Adipose tissue (tissue), 3 donors: ENCODE measurements around the gene ROGDI. TPM values are rescaled to one million over a fixed set of nuclear protein-coding genes. Genes with fewer than 3 reads are reported as not detected.

Experiments
- H3K27ac ChIP-seq: one replicate; pipeline ENCODE4 v1.5.1; 2013; ENCODE audit warnings: low read depth, low read length
- WGBS, 3 donors: extraction: QIAGEN DNeasy Blood & Tissue Kit; methylation state at CpG; one replicate each; pipeline ENCODE4 v1.1.7; 2013; 5-methylcytosine and 5-hydroxymethylcytosine counted together
- polyA plus RNA-seq, 3 donors: library from polyadenylated mRNA; stranded (reverse); fragments of 200-250 nt; gene quantifications; one replicate each; pipeline ENCODE4 v1.2.3, GENCODE V29; 2013
- donor health status: healthy with polysubstance abuse.
- donor health status: Bipolar disorder and iron deficiency.
- donor health status: healthy.

Gene ROGDI
- polyA plus RNA-seq, 3 donors = 10.6 to 19.5 (median 15.9) TPM

DNA sequence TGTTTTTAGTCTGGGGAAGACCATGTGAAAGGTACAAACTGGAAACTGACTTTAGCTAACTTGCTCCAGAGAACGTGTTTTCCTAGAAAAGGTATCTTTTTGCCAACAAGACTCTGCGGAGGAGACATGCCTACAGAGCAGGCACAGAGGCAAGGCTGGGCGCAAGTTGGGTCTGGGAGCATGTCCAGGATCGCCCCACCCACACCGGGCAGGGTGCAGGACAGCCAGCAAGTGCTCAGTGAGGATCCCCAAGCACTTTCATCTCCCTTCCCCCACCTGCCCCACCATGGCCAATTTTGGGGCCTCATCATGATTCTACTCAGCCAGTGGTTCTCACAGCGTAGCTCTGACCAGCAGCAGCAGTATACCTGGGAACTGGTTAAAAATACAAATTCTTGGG, 18.2 kb upstream of the ROGDI start:
- no peak overlapping the region for H3K27ac ChIP-seq
- WGBS, 3 donors = 87 to 92% (median 90%) methylated on average over 6 of the region's 6 CpGs

DNA sequence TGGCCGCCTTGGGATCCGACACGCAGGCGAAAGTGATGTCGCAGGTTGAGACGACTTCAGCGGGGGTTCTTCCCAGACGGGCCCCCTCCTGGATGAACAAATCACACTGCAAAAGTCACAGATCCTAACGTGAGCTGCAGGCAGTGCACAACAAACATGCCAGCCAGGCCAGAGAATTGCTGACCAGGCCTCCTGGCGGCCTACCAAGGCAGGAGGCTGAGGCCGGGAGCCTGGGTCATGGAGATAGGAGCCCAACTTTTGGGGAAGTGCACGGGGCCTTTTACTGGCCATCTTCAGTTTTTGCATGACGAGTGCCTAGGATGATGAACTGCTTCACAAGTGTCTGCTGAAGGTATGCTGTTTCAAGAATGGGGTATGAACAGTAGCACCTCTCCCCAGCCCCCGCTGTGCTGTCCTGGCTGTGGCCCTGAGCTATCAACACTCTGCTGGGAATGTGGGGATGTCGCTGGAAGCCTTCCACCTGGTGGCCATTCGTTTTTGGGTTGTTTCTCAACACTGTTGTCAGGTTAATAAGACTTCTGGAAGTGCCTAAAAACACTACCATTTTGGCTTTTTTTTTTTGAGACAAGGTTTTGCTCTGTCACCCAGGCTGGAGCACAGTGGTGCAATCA, 12.2 kb upstream of the ROGDI start:
- no peak overlapping the region for H3K27ac ChIP-seq
- 81 to 86% (median 85%) methylated on average over 16 of the region's 16 CpGs for WGBS, 3 donors

DNA sequence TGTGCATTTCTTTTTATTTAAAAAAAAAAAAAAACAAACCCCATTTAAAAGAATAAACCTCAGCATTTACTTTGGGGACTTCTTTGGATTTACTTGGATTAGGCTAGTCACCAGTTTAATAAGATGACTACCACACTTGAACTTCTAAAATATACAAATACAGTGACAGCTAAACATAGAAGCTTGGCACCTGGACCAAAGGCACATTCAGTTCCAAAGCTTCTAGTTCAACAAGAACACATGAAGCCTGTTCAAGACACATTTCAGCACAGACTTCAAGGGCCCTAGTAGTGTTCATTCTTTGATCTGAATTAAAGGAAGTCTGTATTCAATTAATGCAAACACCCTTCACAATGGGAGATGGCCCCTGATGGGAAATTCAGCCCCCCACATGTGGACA, 11.6 kb upstream of the ROGDI start:
- no peak overlapping the region for H3K27ac ChIP-seq

DNA sequence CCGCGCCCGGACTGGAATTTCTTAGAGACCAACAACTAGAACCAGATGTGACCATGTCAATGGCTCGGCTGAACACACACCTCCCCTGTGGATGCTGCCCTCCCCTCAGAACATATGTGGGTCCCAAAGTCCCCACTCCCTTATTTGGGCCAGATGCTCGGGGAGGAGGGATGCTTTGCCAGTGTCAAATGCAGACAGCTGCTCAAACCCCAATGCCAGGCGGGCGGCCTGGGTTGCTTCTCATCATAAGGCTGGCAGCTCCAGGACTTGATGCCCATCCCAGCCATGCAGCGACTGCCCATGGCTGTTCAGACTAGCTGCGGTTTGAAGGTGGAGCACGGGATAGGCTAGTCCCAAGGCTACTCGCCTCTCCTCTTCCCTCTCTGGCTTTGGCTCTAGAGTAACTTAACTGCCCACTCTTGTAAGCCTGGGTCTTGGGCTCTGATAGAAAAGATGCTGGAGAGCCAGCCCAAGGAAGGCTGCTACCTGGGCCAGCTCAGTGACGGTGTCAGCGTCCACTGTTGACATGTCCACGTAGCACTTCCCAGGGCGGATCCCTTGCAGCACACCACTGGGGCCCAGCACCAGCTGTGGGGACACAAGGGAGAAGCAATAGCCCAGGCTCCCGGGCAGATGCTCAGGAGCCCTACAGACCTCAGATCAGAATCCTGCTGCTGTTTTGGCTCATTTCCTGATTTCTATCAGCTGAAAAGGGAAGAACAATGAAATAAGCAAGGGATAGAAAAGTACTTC, 11.0 kb upstream of the ROGDI start:
- H3K27ac ChIP-seq = no peak overlapping the region
- WGBS, 3 donors = 95 to 97% (median 95%) methylated on average over 16 of the region's 16 CpGs

DNA sequence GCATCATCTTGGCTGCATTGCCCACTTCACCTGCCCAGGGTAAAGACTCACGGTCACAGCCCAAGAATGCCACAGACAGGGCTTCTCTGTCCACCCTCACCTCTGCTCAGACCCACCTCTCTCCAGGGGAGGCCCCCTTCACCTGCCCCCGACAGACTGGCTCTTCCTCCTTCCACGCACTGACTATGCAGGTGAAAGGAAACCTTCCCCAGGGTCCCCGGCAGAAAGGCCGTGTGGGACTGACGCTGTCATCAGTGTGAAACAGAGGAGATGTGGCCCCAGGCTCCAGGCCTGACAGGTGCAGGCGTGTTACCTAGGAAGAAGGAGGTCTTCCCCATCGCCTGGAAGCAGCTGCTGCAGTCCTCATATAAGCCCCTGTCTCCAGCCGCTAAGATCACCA, 9.3 kb upstream of the ROGDI start:
- WGBS, 3 donors = 91 to 94% (median 92%) methylated on average over 9 of the region's 9 CpGs
- no peak overlapping the region for H3K27ac ChIP-seq

DNA sequence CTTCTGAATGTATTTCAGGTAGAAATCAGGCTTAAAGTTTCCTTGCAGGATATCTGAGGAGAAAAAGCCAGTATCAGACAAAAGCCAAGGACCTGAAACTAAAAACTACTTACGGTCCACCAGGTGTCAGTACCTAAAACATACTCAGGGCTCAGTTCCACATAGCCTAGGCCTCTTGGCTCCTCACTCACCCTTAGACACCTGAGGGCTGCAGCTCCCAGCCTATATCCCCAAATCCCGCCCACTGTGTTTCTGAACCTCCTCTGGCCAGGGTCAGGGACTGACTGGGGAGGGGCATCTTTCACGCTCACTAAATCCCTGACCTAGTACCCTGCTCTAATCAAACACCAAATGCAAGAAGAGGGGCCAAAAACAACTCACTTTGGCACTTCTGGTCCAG, 8.8 kb upstream of the ROGDI start:
- no peak overlapping the region for H3K27ac ChIP-seq
- WGBS, 3 donors = 95 to 99% (median 96%) methylated on average over 3 of the region's 3 CpGs

DNA sequence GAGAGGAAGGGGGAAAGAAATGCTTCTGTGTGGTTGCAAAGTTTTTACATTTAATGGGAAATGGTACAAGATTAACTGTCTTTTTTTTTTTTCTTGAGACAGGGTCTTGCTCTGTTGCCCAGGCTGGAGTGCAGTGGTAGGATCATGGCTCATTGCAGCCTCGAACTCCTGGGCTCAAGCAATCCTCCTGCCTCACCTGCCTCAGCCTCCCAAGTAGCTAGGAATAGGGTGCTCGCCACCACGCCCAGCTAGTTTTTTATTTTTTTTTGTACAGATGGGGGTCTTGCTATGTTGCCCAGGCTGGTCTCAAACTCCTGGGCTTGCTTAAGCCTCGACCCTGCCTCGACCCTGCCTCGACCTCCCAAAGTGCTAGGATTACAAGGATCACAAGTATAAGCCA, 3.8 kb upstream of the ROGDI start:
- 93 to 97% (median 96%) methylated on average over 6 of the region's 6 CpGs for WGBS, 3 donors
- no peak overlapping the region for H3K27ac ChIP-seq

DNA sequence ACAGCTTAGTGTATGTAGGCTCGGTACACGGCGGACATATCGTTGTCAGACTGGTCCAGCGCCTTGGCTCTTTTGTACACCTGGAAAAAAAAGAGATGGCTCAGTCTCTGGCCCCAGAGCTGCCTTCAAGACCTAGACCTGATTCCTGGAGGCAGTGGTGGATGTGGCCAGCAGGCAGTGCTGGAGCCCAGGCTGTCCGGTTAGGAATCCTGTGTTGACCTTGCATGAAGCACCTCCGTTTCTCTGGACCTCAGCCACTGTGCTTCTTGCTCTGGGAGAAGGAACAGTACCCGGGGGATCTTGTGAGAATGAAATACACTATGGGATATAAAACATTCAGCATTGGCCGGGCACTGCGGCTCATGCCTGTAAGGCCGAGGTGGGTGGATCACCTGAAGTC, 2.8 kb upstream of the ROGDI start:
- 77 to 93% (median 87%) methylated on average over 11 of the region's 11 CpGs for WGBS, 3 donors
- no peak overlapping the region for H3K27ac ChIP-seq

DNA sequence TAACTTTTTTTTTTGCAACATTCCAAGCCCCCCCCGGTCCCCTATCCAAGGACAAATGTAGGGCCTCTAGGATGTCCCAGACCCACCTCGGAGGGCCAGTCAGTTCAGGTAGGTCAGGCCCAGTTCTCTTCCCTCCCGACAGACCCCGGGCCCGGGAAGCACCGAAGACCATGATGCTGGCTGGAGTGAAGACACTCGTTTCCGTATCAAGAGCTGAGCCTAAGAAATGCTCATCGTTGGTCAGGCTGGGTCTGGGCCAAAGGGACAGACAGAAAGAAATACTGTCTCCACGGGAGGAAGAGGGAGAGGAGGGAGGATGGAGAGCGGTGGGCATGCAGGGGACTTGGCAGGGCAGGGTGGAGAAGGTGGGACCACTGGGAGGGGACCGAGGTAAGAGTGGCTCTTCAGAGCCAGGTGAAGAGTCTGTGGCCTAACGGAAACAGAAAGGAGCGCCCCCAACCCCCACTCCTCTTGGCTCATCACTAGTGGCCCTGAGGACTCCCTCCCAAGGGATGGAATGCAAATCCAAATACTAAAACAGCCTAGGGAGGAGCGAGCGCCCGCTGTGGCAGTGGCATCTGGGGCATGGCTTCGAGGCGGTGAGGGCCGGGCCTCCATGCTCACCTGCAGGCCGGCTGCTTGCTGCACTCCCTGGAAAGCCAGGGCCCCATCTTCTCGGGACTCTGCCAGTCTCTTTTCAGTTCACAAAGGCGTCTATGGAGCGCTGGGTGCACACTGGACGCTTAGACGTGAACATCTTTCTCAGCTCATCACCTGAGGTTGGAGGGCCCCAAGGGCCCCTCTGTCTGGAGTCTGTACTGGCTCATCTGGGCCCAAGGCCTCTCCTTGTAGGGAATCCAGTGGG, 1.7 kb upstream of the ROGDI start:
- no peak overlapping the region for H3K27ac ChIP-seq
- WGBS, 3 donors = 85 to 89% (median 86%) methylated on average over 26 of the region's 26 CpGs

DNA sequence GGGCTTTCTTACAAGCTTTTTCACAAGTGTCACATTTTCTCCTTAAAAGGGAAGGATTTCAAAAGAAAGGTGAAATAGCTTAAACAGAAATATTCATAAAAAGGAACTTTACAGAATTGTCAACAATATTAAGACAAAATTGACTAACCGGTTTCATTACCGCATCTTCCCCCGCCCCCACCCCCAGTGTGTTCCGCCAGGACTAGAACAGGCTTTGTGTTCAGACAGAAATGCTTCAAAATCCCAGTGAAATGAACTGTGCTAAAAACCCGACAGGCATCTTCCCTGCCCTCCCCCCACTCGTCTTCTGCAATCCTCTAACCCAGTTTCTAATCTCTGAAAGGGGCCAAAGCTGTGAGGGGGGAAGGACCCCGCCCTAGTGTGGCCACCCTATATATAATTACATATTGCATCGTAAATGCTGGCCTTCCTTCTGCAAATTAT, 990 bp upstream of the ROGDI start:
- 35 to 59% (median 48%) methylated on average over 8 of the region's 8 CpGs for WGBS, 3 donors
- H3K27ac ChIP-seq = no peak overlapping the region

DNA sequence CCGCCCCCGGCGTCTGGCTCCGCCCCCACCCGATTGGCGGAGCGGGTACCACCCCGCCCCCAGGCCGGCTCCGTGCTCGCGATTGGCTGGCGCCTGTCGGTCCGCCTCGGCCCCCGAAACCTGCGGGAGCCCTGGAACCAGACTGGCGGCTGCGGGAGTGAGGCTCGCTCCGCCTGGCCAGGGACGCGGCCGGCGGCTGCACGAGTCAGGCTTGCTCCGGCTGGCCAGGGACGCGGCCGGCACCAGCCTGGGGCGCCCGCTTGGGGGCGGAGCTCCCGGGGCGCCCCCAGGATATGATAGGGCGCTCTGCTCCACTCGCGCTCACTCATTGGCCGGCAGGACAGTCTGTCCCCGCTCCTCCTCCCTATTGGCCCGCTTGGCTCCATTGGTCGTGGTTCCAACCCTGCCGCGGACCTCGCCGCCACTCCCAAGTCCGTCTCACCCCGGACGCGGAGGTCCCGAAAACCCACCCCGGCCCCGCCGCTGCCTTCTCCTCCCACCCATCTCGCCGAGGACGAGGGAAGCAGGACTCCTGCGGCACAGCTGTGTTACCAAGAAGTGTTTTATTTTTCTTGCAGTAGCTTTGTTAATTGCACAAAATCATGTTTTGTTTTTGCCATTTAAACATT, 340 bp upstream of the ROGDI start:
- WGBS, 3 donors = 0 to 1% (median 1%) methylated on average over 47 to 59 of the region's 59 CpGs
- H3K27ac ChIP-seq = no peak overlapping the region

DNA sequence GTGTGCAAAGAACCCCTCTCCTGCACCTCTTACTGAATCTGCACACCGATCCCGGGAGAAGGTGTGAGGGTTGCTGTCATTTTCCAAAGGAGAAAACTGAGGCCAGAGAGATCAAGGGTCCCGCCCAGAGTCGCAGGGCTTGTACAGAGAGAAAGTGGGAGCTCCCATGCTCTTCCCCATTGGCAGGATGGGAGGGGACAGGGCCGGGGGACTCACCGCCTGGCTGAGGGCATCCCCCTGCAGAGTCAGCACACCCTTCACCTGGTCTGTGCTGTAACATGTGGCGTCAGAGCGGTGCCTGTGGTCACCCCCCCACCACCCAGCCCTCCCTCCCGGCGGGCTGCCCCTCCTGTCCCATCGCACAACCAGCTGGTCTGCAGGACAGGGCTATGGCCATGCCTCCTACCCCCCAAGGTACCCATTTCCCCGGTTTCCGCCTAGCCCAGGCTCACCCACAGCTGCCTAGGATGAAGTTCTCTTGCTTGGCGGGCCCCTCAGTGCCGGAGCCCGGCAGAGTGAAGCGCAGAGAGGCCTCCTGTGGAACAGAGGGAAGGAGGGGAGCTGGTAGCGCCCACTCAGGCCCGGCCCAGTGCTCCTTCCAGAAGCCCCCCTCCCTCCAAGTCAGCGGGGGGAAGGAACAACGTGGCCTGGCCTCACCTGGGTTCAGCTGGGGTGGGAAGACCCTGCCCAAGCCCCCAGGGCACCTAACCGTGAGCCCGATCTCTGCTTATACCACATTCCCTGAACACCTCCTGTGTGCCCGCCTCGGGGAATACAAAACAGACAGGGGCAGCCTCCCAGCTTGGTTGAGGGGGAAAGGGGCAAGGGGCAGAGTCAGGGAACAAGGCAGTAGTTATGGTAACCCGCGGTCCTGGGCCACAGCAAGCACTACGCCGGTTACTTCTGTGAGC, 1.1 kb downstream of the ROGDI start:
- WGBS, 3 donors = 36 to 54% (median 47%) methylated on average over 25 to 29 of the region's 29 CpGs
- no peak overlapping the region for H3K27ac ChIP-seq

DNA sequence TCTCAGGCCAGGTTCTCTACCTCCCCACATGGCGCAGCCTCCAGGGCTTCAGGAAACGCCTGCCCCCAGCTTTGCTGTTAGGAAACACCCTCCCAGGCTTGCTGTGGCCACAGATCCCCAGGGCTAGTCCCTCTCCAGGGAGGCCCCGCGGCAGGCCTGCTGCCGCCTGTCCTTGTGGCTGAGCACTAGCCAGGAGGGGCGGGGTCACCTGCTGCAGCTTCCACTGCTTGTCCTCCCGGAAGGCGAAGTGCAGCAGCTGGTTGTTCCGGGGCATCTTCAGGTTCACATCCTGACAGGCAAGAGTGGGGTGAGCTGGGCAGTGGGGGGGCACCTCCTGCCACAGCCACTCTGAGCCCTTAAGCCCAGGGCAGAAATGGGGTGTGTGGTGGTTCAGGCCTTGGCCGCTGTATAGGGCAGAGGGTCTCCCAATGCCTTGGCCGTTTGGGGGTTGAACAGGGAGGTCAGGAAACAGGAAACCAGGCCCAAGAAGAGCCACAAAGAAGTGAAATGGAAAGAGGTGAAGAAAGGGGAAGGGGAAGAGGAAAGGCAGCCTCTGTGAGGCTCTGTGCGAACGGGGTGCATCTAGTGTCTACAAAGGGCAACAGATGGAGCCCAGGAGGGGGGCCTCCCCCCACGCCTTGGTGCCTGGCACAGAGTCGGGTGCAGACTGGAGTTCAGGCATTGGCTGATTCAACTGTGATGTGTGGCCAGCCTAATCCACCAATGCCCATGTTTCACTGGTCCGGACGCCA, 2.0 kb downstream of the ROGDI start:
- no peak overlapping the region for H3K27ac ChIP-seq
- 49 to 57% (median 55%) methylated on average over 17 of the region's 17 CpGs for WGBS, 3 donors

DNA sequence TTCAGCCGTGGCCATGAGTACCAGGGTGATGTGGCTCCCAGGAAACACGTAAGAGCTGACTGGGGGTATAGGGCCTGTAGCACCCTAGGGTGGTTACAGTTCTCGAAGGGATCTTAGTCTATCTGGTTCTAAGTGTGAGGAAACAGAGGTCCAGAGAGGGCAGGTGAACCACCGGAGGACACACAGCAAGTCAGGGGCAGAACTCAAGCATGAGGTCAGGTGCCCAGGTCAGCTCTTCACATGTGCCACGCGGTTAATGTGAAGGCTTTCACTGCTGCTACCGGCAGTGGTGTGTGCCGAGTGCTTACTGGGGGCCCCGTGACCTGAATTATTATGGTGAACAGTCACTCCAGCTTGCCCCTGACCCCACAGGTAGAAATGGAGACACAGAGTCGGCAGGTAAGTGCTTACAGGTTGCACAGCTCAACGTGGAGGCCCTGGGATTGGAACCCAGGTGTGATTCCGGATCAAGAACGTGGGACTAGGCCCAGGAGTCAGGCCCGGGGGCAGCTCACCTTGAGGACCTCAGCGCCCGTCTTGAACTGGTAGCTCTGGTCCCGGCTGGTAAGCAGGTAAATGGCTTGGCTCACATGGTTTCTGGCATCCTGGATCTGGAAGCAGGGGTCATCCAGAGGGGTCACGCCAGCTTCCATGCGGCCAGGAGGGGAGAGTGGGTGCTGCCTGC, 3.1 kb downstream of the ROGDI start:
- 90 to 94% (median 93%) methylated on average over 19 of the region's 19 CpGs for WGBS, 3 donors
- no peak overlapping the region for H3K27ac ChIP-seq

DNA sequence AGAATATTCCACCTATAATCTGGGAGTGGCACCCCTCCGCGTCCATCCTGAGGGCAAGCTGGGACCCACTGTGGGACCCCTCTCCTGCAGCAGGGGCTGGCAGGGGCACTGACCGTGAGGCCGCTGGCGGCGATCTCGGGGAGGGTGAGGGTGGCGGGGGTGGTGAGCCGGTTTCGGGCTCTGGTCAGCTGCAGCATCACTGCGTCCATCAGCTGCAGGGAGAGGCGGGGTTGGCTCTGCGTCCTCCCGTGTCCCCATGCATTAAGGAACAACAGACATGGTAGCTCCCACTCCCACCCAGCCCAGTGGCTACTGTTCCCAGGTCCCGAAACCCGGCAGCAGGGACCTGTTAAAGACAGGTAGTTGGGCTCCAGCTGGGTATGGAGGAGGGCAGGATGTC, 4.0 kb downstream of the ROGDI start:
- H3K27ac ChIP-seq = no peak overlapping the region
- 89 to 96% (median 91%) methylated on average over 16 of the region's 16 CpGs for WGBS, 3 donors

DNA sequence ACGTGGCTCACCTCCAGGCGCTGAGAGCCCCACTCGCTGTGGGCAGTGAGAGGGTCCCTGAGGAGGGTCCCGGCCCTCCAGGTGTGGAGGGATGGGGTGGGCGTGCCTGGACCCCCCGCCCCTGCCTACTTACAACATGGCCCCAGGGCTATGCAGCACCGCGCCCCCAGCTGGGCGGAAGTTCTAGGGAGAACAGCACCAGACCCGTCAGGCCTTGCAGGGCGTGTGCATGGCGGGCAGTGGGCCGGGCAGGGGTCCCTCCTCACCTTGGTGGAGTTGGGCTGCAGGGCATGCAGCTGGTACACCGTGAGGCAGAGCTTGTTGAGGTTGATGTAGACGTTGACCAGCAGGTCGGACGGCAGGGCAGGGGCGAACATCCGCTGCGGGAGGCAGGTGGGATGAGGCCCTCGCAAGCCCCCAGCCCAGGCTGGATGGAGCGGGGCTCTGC, 4.6 kb downstream of the ROGDI start:
- H3K27ac ChIP-seq = no peak overlapping the region
- 91 to 95% (median 91%) methylated on average over 22 of the region's 22 CpGs for WGBS, 3 donors
